Activated CD4-positive, alpha-beta T cell treated with anti-CD3 and anti-CD28 coated beads, Interleukin-2, amount 10 ng/mL, durations not matched to agents 24 days and 14 days (primary cell): ENCODE measurements around the gene MYO15B. TPM values are rescaled to one million over a fixed set of nuclear protein-coding genes. Genes with fewer than 3 reads are reported as not detected.
"Not testable (repeated sequence)": the region's sequence is repeated elsewhere in the genome, so short reads cannot be mapped to it uniquely, and the experiment has no call there.

Source experiments
- DNase-seq: peaks from one replicate; pipeline ENCODE4 v3.0.0; 2022
- H3K27ac Mint-ChIP-seq: one replicate; pipeline ENCODE4 v1.8.0; 2022; ENCODE audit warnings: mild to moderate bottlenecking, mixed read lengths
- H3K27me3 Mint-ChIP-seq: one replicate; pipeline ENCODE4 v1.8.0; 2022; ENCODE audit warnings: mixed read lengths
- H3K36me3 Mint-ChIP-seq: one replicate; pipeline ENCODE4 v1.8.0; 2022; ENCODE audit warnings: low read depth, mild to moderate bottlenecking, mixed read lengths
- H3K4me1 Mint-ChIP-seq: one replicate; pipeline ENCODE4 v1.8.0; 2021; ENCODE audit warnings: mixed read lengths
- H3K4me3 Mint-ChIP-seq: one replicate; pipeline ENCODE4 v1.8.0; 2022; ENCODE audit warnings: mild to moderate bottlenecking, moderate library complexity, mixed read lengths
- H3K9me3 Mint-ChIP-seq: one replicate; pipeline ENCODE4 v1.8.0; 2021; ENCODE audit warnings: mixed read lengths
- intact Hi-C: fragments of 100-400 bp; cut with micrococcal nuclease; formaldehyde crosslinking; loops from one replicate; pipeline ENCODE4 v1.15.1; 2023
- total RNA-seq: library from RNA; stranded (reverse); gene quantifications from 2 replicates; pipeline ENCODE4 v1.2.3, GENCODE V29; 2022

MYO15B gene
- total RNA-seq, 1 donor from 2014 or later, result 24.3 TPM

DNA sequence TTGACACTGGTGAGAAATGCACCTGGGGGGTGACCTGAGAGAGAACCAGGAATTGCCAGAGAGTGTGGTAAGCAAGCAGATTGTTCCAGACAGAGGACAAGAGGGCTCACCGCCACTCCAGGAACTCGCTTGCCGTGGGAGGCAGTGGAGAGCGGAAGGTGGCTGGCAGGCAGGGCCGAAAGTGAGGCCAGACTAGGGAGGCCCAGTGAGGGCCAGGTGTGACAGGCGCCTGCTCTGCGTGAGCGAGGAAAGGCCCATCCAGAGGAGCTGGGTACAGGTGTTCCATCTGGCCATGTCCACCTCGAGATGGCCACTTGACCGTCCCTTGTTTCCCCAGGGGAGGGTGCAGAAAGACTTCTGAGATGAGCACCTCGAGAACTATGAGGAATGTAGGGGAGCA is 11.9 kb upstream of the MYO15B start:
- Mint-ChIP-seq H3K27me3 (peaks cover 3% of the 10 kb centered on the region), H3K27ac (no peak overlapping the region), H3K36me3 (no peaks in the 10 kb centered on the region), H3K9me3 (no peaks in the 10 kb centered on the region), H3K4me1 (peaks cover 5% of the 10 kb centered on the region), H3K4me3 (no peak overlapping the region)
- intact Hi-C loops, result no loop called here
- no peak for DNase-seq

GRCh38 chr17:75576661-75577060 is 10.9 kb upstream of the MYO15B start:
- H3K27me3 Mint-ChIP-seq, result peaks cover 3% of the 10 kb centered on the region
- H3K4me3 Mint-ChIP-seq, result no peak overlapping the region
- intact Hi-C loops, result no loop called here
- H3K36me3 Mint-ChIP-seq, result no peaks in the 10 kb centered on the region
- DNase-seq, result no peak
- no peak overlapping the region for H3K27ac Mint-ChIP-seq
- peaks cover 4% of the 10 kb centered on the region for H3K9me3 Mint-ChIP-seq
- H3K4me1 Mint-ChIP-seq, result peaks cover 7% of the 10 kb centered on the region

DNA sequence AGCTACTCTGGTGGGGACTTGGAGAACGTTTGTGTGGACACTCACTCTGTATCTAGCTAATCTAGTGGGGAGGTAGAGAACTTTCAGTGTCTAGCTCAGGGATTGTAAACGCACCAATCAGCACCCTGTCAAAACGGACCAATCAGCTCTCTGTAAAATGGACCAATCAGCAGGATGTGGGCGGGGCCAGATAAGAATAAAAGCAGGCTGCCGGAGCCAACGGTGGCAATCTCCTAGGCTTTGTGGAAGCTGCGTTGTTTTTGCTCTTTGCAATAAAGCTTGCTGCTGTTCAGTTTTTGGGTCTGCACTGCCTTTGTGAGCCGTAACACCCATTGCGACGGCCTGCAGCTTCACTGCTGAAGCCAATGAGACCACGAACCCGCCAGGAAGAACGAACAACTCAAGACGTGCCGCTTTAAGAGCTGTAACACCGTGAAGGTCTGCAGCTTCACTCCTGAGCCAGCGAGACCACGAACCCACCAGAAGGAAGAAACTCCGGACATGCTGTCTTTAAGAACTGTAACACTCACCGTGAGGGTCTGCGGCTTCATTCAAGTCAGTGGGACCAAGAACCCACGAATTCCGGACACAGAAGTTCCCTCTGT is 6.4 kb upstream of the MYO15B start:
- intact Hi-C loops, H3K36me3 Mint-ChIP-seq, H3K9me3 Mint-ChIP-seq: not testable (repeated sequence)
- Mint-ChIP-seq H3K4me3 (peak overlapping the region; percentile 83), H3K4me1 (peaks cover 10% of the 10 kb centered on the region), H3K27ac (peak overlapping the region; percentile 39), H3K27me3 (peaks cover 22% of the 10 kb centered on the region)
- peak; percentile 87 for DNase-seq

DNA sequence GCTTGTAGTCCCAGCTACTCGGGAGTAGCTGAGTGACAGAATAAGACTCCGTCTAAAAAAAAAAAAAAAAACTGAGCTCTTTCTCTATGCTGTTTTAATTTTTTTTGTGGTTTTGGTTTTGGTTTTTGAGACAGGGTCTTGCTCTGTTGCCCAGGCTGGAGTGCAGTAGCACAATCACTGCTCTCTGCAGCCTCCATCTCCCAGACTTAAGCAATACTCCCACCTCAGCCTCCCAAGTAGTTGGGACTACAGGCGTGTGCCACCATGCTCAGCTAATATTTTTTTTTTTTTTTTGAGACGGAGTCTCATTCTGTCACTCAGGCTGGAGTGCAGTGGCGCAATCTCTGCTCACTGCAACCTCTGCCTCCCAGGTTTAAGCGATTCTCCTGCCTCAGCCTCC is 4.4 kb upstream of the MYO15B start:
- intact Hi-C loops, H3K27ac Mint-ChIP-seq, H3K36me3 Mint-ChIP-seq, DNase-seq, H3K9me3 Mint-ChIP-seq, H3K4me3 Mint-ChIP-seq: not testable (repeated sequence)
- Mint-ChIP-seq H3K4me1 (peaks cover 12% of the 10 kb centered on the region), H3K27me3 (peaks cover 35% of the 10 kb centered on the region)

GRCh38 chr17:75584849-75585175 is 2.8 kb upstream of the MYO15B start:
- H3K4me3 Mint-ChIP-seq, result no peak overlapping the region
- peaks cover 32% of the 10 kb centered on the region for H3K27me3 Mint-ChIP-seq
- H3K36me3 Mint-ChIP-seq, result no peaks in the 10 kb centered on the region
- intact Hi-C loops, result loop anchor here (5.0 kb wide), 1 partner anchor 403 kb away; the partner anchor contains the start of gene SUMO2
- no peak for DNase-seq
- no peak overlapping the region for H3K27ac Mint-ChIP-seq
- peaks cover 12% of the 10 kb centered on the region for H3K4me1 Mint-ChIP-seq
- peaks cover 4% of the 10 kb centered on the region for H3K9me3 Mint-ChIP-seq

- no peaks in the 10 kb centered on the region for H3K9me3 Mint-ChIP-seq
- H3K27ac Mint-ChIP-seq, result no peak overlapping the region
- intact Hi-C loops, result loop anchor here (1.0 to 5.0 kb wide), 4 partner anchors 72 to 406 kb away; partner anchors contain the start of genes RECQL5, SAP30BP, SUMO2 and TSEN54
- H3K27me3 Mint-ChIP-seq, result peaks cover 28% of the 10 kb centered on the region
- H3K4me3 Mint-ChIP-seq, result peak overlapping the region; percentile 67
- no peaks in the 10 kb centered on the region for H3K36me3 Mint-ChIP-seq
- H3K4me1 Mint-ChIP-seq, result peaks cover 2% of the 10 kb centered on the region
- no peak for DNase-seq
These were observed 1.0 kb downstream of the MYO15B start for GRCh38 chr17:75588596-75589011.

GRCh38 chr17:75589012-75589918 is 1.7 kb downstream of the MYO15B start:
- H3K27ac Mint-ChIP-seq, result peak overlapping the region; percentile 66
- DNase-seq, result peak; percentile 97
- H3K9me3 Mint-ChIP-seq, result no peaks in the 10 kb centered on the region

GRCh38 chr17:75589919-75590303 is 2.3 kb downstream of the MYO15B start:
- intact Hi-C loops, result loop anchor here (1.0 to 5.0 kb wide), 4 partner anchors 73 to 408 kb away; partner anchors contain the start of genes RECQL5, SAP30BP, SUMO2 and TSEN54
- no peak overlapping the region for H3K27ac Mint-ChIP-seq

More at GRCh38 chr17:75589012-75589918, 1.7 kb downstream of the MYO15B start:
- H3K27me3 Mint-ChIP-seq, result peaks cover 27% of the 10 kb centered on the region
- no peaks in the 10 kb centered on the region for H3K36me3 Mint-ChIP-seq
- H3K4me3 Mint-ChIP-seq, result peak overlapping the region; percentile 80
- peaks cover 2% of the 10 kb centered on the region for H3K4me1 Mint-ChIP-seq
- intact Hi-C loops, result loop anchor here (1.0 to 5.0 kb wide), 4 partner anchors 72 to 407 kb away; partner anchors contain the start of genes RECQL5, SAP30BP, SUMO2 and TSEN54

GRCh38 chr17:75590314-75590761 is 2.7 kb downstream of the MYO15B start:
- Mint-ChIP-seq H3K27ac (no peak overlapping the region), H3K4me3 (no peak overlapping the region), H3K9me3 (no peaks in the 10 kb centered on the region), H3K4me1 (peaks cover 2% of the 10 kb centered on the region), H3K36me3 (no peaks in the 10 kb centered on the region), H3K27me3 (peaks cover 19% of the 10 kb centered on the region)
- intact Hi-C loops, result no loop called here
- DNase-seq, result peak; percentile 62

More at GRCh38 chr17:75589919-75590303, 2.3 kb downstream of the MYO15B start:
- H3K9me3 Mint-ChIP-seq, result no peaks in the 10 kb centered on the region
- H3K36me3 Mint-ChIP-seq, result no peaks in the 10 kb centered on the region
- H3K27me3 Mint-ChIP-seq, result peaks cover 22% of the 10 kb centered on the region
- H3K4me3 Mint-ChIP-seq, result no peak overlapping the region
- H3K4me1 Mint-ChIP-seq, result peaks cover 2% of the 10 kb centered on the region
- no peak for DNase-seq

DNA sequence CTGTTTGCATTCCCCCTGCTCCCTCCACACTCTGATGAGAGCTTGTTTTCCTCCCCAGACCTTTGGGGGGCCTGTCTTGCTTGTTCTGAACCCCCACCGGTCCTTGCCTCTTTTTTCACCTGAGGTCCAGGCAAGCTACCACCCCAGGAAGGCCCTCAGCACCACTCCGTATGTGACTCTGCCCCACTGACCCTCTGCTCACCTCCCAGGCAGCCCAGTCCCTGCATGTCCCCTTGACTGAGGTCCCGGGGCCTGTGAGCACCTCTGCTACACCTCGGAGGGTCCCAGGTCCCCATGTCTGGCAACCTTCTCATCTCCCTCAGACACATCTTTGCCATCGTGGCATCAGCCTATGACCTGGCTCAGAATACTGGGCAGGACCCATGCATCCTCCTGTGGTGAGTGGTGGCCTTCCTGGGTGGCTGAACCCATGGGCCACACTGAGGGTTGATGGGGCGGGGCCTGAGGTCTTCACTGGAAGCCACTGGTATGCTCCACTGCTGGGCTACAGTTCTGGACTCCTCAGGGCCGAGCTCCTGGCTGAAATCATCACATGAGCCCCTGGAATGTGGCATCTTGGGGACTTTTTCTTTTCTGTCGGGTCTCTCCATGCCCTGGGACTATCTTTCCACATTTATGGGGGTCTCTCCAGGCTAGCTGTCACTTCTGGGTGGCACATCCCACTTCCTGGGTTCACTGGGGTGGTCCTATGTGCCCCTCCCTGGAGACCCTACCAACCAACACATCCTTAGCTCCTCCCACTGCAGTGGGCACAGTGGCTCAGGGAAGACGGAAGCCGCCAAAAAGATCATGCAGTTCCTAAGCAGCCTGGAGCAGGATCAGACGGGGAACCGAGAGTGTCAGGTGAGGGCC is 3.5 kb downstream of the MYO15B start:
- intact Hi-C loops, result no loop called here
- H3K4me1 Mint-ChIP-seq, result peaks cover 2% of the 10 kb centered on the region
- H3K4me3 Mint-ChIP-seq, result no peak overlapping the region
- no peak for DNase-seq
- H3K36me3 Mint-ChIP-seq, result no peaks in the 10 kb centered on the region
- H3K27me3 Mint-ChIP-seq, result peaks cover 14% of the 10 kb centered on the region
- no peaks in the 10 kb centered on the region for H3K9me3 Mint-ChIP-seq
- H3K27ac Mint-ChIP-seq, result peak overlapping the region; percentile 48

- intact Hi-C loops, result no loop called here
- Mint-ChIP-seq H3K4me1 (peaks cover 2% of the 10 kb centered on the region), H3K27ac (no peak overlapping the region), H3K27me3 (peaks cover 9% of the 10 kb centered on the region), H3K9me3 (no peaks in the 10 kb centered on the region), H3K4me3 (no peak overlapping the region), H3K36me3 (no peaks in the 10 kb centered on the region)
- no peak for DNase-seq
These were observed 4.2 kb downstream of the MYO15B start for GRCh38 chr17:75591722-75592302.

DNA sequence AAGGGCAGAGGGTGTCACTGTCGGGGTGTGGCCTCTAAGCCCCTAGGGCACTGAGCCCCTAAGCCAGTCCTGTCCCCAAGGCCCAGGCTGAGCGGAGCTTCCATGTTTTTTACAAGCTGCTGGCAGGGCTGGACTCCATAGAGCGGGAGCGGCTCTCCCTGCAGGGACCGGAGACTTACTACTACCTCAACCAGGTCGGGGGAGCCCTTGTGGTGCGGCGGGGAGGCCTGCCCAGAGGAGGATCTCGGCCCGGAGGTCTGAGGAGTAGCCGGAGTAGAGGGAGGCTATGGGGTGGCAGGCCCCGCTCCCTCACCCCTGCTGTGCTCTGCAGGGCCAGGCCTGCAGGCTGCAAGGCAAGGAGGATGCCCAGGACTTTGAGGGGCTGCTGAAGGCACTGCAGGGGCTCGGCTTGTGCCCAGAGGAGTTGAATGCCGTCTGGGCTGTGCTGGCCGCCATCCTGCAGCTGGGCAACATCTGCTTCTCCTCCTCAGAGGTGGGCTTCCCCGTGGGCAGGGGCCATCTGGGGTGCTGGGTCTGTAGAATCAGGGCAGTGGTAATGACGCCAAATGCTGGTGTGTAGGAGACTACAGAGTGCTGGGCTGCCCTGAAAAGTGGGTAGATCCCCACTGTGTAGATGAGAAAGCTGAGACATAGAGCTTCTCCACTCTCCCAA is 4.9 kb downstream of the MYO15B start:
- H3K9me3 Mint-ChIP-seq, result no peaks in the 10 kb centered on the region

DNA sequence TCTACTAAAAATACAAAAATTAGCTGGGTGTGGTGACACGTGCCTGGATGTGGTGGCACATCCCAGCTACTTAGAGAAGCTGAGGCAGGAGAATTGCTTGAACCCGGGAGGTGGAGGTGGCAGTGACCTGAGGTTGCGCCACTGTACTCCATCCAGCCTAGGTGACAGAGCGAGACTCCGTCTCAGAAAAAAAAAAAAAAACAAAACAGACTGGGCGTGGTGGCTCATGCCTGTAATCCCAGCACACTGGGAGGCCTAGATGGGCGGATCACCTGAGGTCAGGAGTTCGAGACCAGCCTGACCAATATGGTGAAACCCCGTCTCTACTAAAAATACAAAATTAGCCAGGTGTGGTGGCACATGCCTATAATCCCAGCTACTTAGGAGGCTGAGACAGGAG is 5.8 kb downstream of the MYO15B start:
- intact Hi-C loops, H3K27ac Mint-ChIP-seq, H3K27me3 Mint-ChIP-seq, H3K36me3 Mint-ChIP-seq, DNase-seq, H3K9me3 Mint-ChIP-seq, H3K4me3 Mint-ChIP-seq, H3K4me1 Mint-ChIP-seq: not testable (repeated sequence)

More for the DNA sequence above, 4.9 kb downstream of the MYO15B start:
- H3K27ac Mint-ChIP-seq, result no peak overlapping the region
- no peaks in the 10 kb centered on the region for H3K36me3 Mint-ChIP-seq
- intact Hi-C loops, result no loop called here
- no peak overlapping the region for H3K4me3 Mint-ChIP-seq
- peaks cover 2% of the 10 kb centered on the region for H3K27me3 Mint-ChIP-seq
- no peak for DNase-seq
- no peaks in the 10 kb centered on the region for H3K4me1 Mint-ChIP-seq
